H9 (cell line): ENCODE measurements around the gene WFDC1. TPM values are rescaled to one million over a fixed set of nuclear protein-coding genes. Genes with fewer than 3 reads are reported as not detected.

Experiments
- DNase-seq: peaks from one replicate; pipeline ENCODE4 v3.0.0-alpha.2; 2017
- H2AFZ ChIP-seq: one replicate; pipeline ENCODE4 v1.6.1; 2013; ENCODE audit warnings: mild to moderate bottlenecking, low read length, control low read depth, moderate library complexity
- H2AK5ac ChIP-seq: 2 replicates; pipeline ENCODE4 v1.6.1; 2013; ENCODE audit warnings: low read length, control low read depth, mixed read lengths; ENCODE audit not compliant: insufficient read length
- H2BK120ac ChIP-seq: one replicate; pipeline ENCODE4 v1.6.1; 2013; ENCODE audit warnings: low read depth, mild to moderate bottlenecking, low read length, control low read depth, inconsistent platforms; ENCODE audit not compliant: poor library complexity, severe bottlenecking
- H2BK12ac ChIP-seq: 2 replicates; pipeline ENCODE4 v1.6.1; 2013; ENCODE audit warnings: low read length, control low read depth, mixed read lengths, low read depth; ENCODE audit not compliant: insufficient read length
- H2BK15ac ChIP-seq: 2 replicates; pipeline ENCODE4 v1.6.1; 2013; ENCODE audit warnings: low read depth, low read length, control low read depth
- H2BK20ac ChIP-seq: one replicate; pipeline ENCODE4 v1.6.1; 2013; ENCODE audit warnings: low read depth, mild to moderate bottlenecking, low read length, control low read depth, inconsistent platforms; ENCODE audit not compliant: poor library complexity, severe bottlenecking
- H2BK5ac ChIP-seq: 2 replicates; pipeline ENCODE4 v1.6.1; 2013; ENCODE audit warnings: low read length, control low read depth, mixed read lengths; ENCODE audit not compliant: insufficient read length
- H3K14ac ChIP-seq: 2 replicates; pipeline ENCODE4 v1.6.1; 2013; ENCODE audit warnings: low read length, control low read depth; ENCODE audit not compliant: insufficient read depth
- H3K18ac ChIP-seq: 2 replicates; pipeline ENCODE4 v1.6.1; 2013; ENCODE audit warnings: low read depth, mild to moderate bottlenecking, mixed read lengths, low read length, control low read depth; ENCODE audit not compliant: insufficient read length
- H3K23ac ChIP-seq: 2 replicates; pipeline ENCODE4 v1.6.1; 2013; ENCODE audit warnings: low read length, control low read depth, mixed read lengths, low read depth; ENCODE audit not compliant: insufficient read length
- H3K23me2 ChIP-seq: 2 replicates; pipeline ENCODE4 v1.6.1; 2013; ENCODE audit warnings: low read depth, mild to moderate bottlenecking, mixed read lengths, low read length, control low read depth; ENCODE audit not compliant: insufficient read length, poor library complexity, severe bottlenecking
- H3K27ac ChIP-seq: 2 replicates; pipeline ENCODE4 v1.5.1; 2013; ENCODE audit warnings: low read length, control low read depth, mixed read lengths, low read depth; ENCODE audit not compliant: insufficient read length
- H3K27me3 ChIP-seq: 2 replicates; pipeline ENCODE4 v1.6.1; 2013; ENCODE audit warnings: low read length, control low read depth, inconsistent platforms; ENCODE audit not compliant: insufficient read depth
- H3K4ac ChIP-seq: 2 replicates; pipeline ENCODE4 v1.6.1; 2013; ENCODE audit warnings: low read depth, mild to moderate bottlenecking, control low read depth, inconsistent platforms, low read length, moderate library complexity
- H3K4me1 ChIP-seq: 2 replicates; pipeline ENCODE4 v1.6.1; 2013; ENCODE audit warnings: low read length, control low read depth, inconsistent platforms; ENCODE audit not compliant: insufficient read depth
- H3K4me2 ChIP-seq: 2 replicates; pipeline ENCODE4 v1.6.1; 2013; ENCODE audit warnings: low read length, control low read depth, mixed read lengths; ENCODE audit not compliant: insufficient read length, insufficient read depth
- H3K56ac ChIP-seq: 2 replicates; pipeline ENCODE4 v1.6.1; 2013; ENCODE audit warnings: low read depth, mild to moderate bottlenecking, mixed read lengths, low read length, control low read depth; ENCODE audit not compliant: insufficient read length
- H3K79me1 ChIP-seq: 2 replicates; pipeline ENCODE4 v1.6.1; 2013; ENCODE audit warnings: low read depth, mild to moderate bottlenecking, moderate library complexity, low read length, control low read depth, inconsistent platforms; ENCODE audit not compliant: insufficient read depth, poor library complexity, severe bottlenecking
- H3K79me2 ChIP-seq: 2 replicates; pipeline ENCODE4 v1.6.1; 2013; ENCODE audit warnings: low read length, control low read depth, inconsistent platforms; ENCODE audit not compliant: insufficient read depth
- H3K9ac ChIP-seq: 2 replicates; pipeline ENCODE4 v1.6.1; 2013; ENCODE audit warnings: low read length, control low read depth, mixed read lengths; ENCODE audit not compliant: insufficient read length; ENCODE audit errors: extremely low read depth
- H3K9me3 ChIP-seq: one replicate; pipeline ENCODE4 v1.6.1; 2013; ENCODE audit warnings: low read depth, low read length, inconsistent platforms; ENCODE audit not compliant: control insufficient read depth
- H3T11ph ChIP-seq: one replicate; pipeline ENCODE4 v1.6.1; 2013; ENCODE audit warnings: mild to moderate bottlenecking, low read length, control low read depth, inconsistent platforms
- H4K20me1 ChIP-seq: one replicate; pipeline ENCODE4 v1.6.1; 2013; ENCODE audit not compliant: control insufficient read depth, insufficient read length, insufficient read depth
- H4K5ac ChIP-seq: 2 replicates; pipeline ENCODE4 v1.6.1; 2013; ENCODE audit warnings: low read depth, mild to moderate bottlenecking, mixed read lengths, low read length, control low read depth; ENCODE audit not compliant: insufficient read length
- H4K8ac ChIP-seq: replicated peaks from 2 replicates; pipeline ENCODE4 v1.6.1; 2013; ENCODE audit warnings: low read length, control low read depth, mixed read lengths, low read depth; ENCODE audit not compliant: insufficient read length
- H4K91ac ChIP-seq: 2 replicates; pipeline ENCODE4 v1.6.1; 2013; ENCODE audit warnings: low read depth, mild to moderate bottlenecking, moderate library complexity, mixed read lengths, low read length, control low read depth; ENCODE audit not compliant: insufficient read length
- H3K27ac Mint-ChIP-seq, 3 experiments: 2 replicates in 2 of 3; 3 replicates in 1 of 3; pipeline ENCODE4 v1.8.0; 2020 to 2021; ENCODE audit warnings: mixed read lengths in 3 of 3, mild to moderate bottlenecking in 1 of 3, moderate library complexity in 1 of 3
- H3K27me3 Mint-ChIP-seq: 2 replicates; pipeline ENCODE4 v1.8.0; 2021; ENCODE audit warnings: low read depth, mild to moderate bottlenecking, moderate library complexity, mixed read lengths
- H3K36me3 Mint-ChIP-seq, 3 experiments: 2 replicates in 2 of 3; 3 replicates in 1 of 3; pipeline ENCODE4 v1.8.0; 2020 to 2021; ENCODE audit warnings: low read depth in 3 of 3, mixed read lengths in 3 of 3; ENCODE audit not compliant: insufficient read depth in 1 of 3
- H3K4me1 Mint-ChIP-seq, 2 experiments: 2 replicates each; pipeline ENCODE4 v1.8.0; 2020; ENCODE audit warnings: mixed read lengths in 2 of 2
- H3K4me3 Mint-ChIP-seq, 2 experiments: 2 replicates in 1 of 2; 3 replicates in 1 of 2; pipeline ENCODE4 v1.8.0; 2020 to 2021; ENCODE audit warnings: mild to moderate bottlenecking in 2 of 2, mixed read lengths in 2 of 2, moderate library complexity in 1 of 2
- H3K9me3 Mint-ChIP-seq, 2 experiments: 2 replicates in 1 of 2; 3 replicates in 1 of 2; pipeline ENCODE4 v1.8.0; 2020; ENCODE audit warnings: mild to moderate bottlenecking in 2 of 2, mixed read lengths in 2 of 2, moderate library complexity in 1 of 2
- CTCF ChIP-seq: fragments of 200-600 bp; sonication (generic); conservative IDR thresholded peaks from 3 replicates; pipeline ENCODE4 v1.8.0; 2021; ENCODE audit warnings: antibody characterized with exemption, mild to moderate bottlenecking
- WGBS: extraction: QIAGEN DNeasy Blood & Tissue Kit; methylation state at CpG from one replicate; pipeline ENCODE4 v1.1.7; 2013; ENCODE audit warnings: missing lambda C conversion rate, low lambda C conversion rate, mixed read lengths; ENCODE audit not compliant: insufficient read length; ENCODE audit errors: extremely low coverage; 5-methylcytosine and 5-hydroxymethylcytosine counted together
- total RNA-seq: library from RNA; stranded (reverse); gene quantifications from 2 replicates; pipeline ENCODE4 v1.2.1, GENCODE V29; 2021

Gene WFDC1
- total RNA-seq, 1 experiment from 2014 or later: 0.24 TPM

GRCh38 chr16:84314814-84315213, 20.1 kb downstream of the WFDC1 start:
- H3K18ac ChIP-seq: no peak overlapping the region
- no peaks in the 10 kb centered on the region for H3K23me2 ChIP-seq
- H2BK5ac ChIP-seq: no peak overlapping the region
- H3K9me3 ChIP-seq: no peaks in the 10 kb centered on the region
- no peak overlapping the region for H3K9ac ChIP-seq
- H2BK120ac ChIP-seq: no peak overlapping the region
- no peak overlapping the region for H4K8ac ChIP-seq
- no peak overlapping the region for H2BK15ac ChIP-seq
- H3K56ac ChIP-seq: no peak overlapping the region
- H3T11ph ChIP-seq: no peak overlapping the region
- no peaks in the 10 kb centered on the region for H4K20me1 ChIP-seq
- no peak overlapping the region for H4K5ac ChIP-seq
- Mint-ChIP-seq H3K27ac (no peak overlapping the region; a peak in 1 of 7 replicates), H3K4me3 (no peak overlapping the region), H3K9me3 (peaks cover 3 to 5% of the 10 kb centered on the region in 2 experiments; a peak in 2 of 5 replicates), H3K4me1 (peaks cover 4 to 8% of the 10 kb centered on the region in 2 experiments; a peak in 3 of 4 replicates), H3K27me3 (peaks cover 25% of the 10 kb centered on the region), H3K36me3 (0 out of 7 replicates have a peak, but pooled peaks cover 0 to 2% (median 0%) of the 10 kb centered on the region in 3 experiments)
- H3K4me1 ChIP-seq: no peaks in the 10 kb centered on the region
- H2AFZ ChIP-seq: no peak overlapping the region
- H2BK20ac ChIP-seq: no peak overlapping the region
- no peak for TF ChIP-seq CTCF
- no peak overlapping the region for H2BK12ac ChIP-seq
- no peaks in the 10 kb centered on the region for H3K79me1 ChIP-seq
- no peak overlapping the region for H3K23ac ChIP-seq
- no peak overlapping the region for H3K4me2 ChIP-seq
- no peak for DNase-seq
- H3K27me3 ChIP-seq: no peaks in the 10 kb centered on the region
- H3K14ac ChIP-seq: no peak overlapping the region
- H2AK5ac ChIP-seq: no peak overlapping the region
- no peak overlapping the region for H4K91ac ChIP-seq
- no peak overlapping the region for H3K4ac ChIP-seq
- no CpG with 5 or more reads among the region's 4 CpGs for WGBS
- no peaks in the 10 kb centered on the region for H3K79me2 ChIP-seq
- no peak overlapping the region for H3K27ac ChIP-seq
